HEK293 (cell line): Measurements from ENCODE around the gene TPGS1.

Experiments
- CTCF ChIP-seq: fragments of 450-650 bp; formaldehyde crosslinking; IDR thresholded peaks from 2 replicates; pipeline ENCODE4 v1.5.1; 2016; ENCODE audit warnings: missing biosample characterization, missing genetic modification characterization
- GLIS2 ChIP-seq: fragments of 450-650 bp; formaldehyde crosslinking; IDR thresholded peaks from 2 replicates; pipeline ENCODE4 v1.5.1; 2016; ENCODE audit warnings: missing biosample characterization, missing genetic modification characterization
- PRDM1 ChIP-seq: fragments of 450-650 bp; formaldehyde crosslinking; IDR thresholded peaks from 2 replicates; pipeline ENCODE4; 2016; ENCODE audit warnings: missing biosample characterization, missing genetic modification characterization
- PRDM10 ChIP-seq: fragments of 450-650 bp; formaldehyde crosslinking; IDR thresholded peaks from 2 replicates; pipeline ENCODE4 v1.5.1; 2016; ENCODE audit warnings: missing biosample characterization, missing genetic modification characterization
- SP3 ChIP-seq: fragments of 450-650 bp; formaldehyde crosslinking; IDR thresholded peaks from 2 replicates; pipeline ENCODE4 v1.5.1; 2016; ENCODE audit warnings: missing biosample characterization, missing genetic modification characterization
- ZBTB10 ChIP-seq: fragments of 450-650 bp; formaldehyde crosslinking; IDR thresholded peaks from 2 replicates; pipeline ENCODE4 v1.5.1; 2016; ENCODE audit warnings: missing biosample characterization, missing genetic modification characterization
- ZFP41 ChIP-seq: fragments of 450-650 bp; formaldehyde crosslinking; IDR thresholded peaks from 2 replicates; pipeline ENCODE4 v1.5.1; 2016; ENCODE audit warnings: missing biosample characterization, missing genetic modification characterization, borderline replicate concordance
- ZNF544 ChIP-seq: fragments of 450-650 bp; formaldehyde crosslinking; IDR thresholded peaks from 2 replicates; pipeline ENCODE4 v1.5.0; 2017; ENCODE audit warnings: missing biosample characterization, missing genetic modification characterization

- TF ChIP-seq ZFP41, result no peak
- TF ChIP-seq CTCF (tag by site-specific recombination), result no peak
- TF ChIP-seq SP3 (tag by site-specific recombination), result no peak
- TF ChIP-seq ZNF544, result no peak
- no peak for TF ChIP-seq ZBTB10 (tag by site-specific recombination)
- TF ChIP-seq GLIS2 (tag by site-specific recombination), result no peak
- TF ChIP-seq PRDM1, result no peak
- no peak for TF ChIP-seq PRDM10
These were observed 9.8 kb upstream of the TPGS1 start for GRCh38 chr19:497491-497868.
